ENCODE data around the gene DAB1.

The DAB1 gene

DNA sequence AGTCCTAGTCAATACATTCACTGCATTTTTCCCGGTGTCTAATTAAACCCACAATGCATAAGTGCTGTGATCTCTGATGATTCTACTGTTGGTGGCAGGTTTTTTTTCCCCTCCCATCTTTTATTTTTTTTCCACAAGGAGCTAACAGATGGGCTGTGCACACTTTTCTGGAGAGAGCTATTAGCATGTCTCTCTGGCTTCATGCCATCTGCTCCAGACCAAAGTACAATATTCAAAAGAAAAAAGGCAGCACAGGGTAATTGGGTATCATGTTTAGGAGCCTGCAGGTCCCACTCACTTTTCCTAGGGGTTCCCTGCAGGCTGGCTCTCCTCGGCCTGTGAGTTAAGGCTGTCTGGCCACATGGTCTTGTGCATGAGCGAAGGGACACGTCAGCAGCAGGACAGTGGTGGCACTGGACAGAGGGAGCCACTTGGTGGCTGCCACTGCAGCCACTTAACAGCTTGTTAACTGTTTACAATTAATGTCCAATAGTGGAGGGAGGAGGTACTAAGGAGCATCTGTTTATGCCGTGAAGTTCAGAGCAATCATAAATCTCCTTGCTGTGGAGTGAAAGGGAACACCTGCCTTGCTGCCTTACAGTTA lies 404.5 kb downstream of the DAB1 start:
- Histone ChIP-seq H3K4me3 (ENCODE audit: low read depth, low read length) (no peak overlapping the region), H3K27ac (ENCODE audit: extremely low read depth, low read depth, low read length) (no peak overlapping the region), H3K9me3 (ENCODE audit: control insufficient read depth, insufficient read depth, low read depth, low read length) (no peaks in the 10 kb centered on the region), H3K36me3 (ENCODE audit: control insufficient read depth in 2 of 2, insufficient read depth in 1 of 2, low read length in 2 of 2) (no peaks in the 10 kb centered on the region), H3K4me1 (ENCODE audit: control insufficient read depth, insufficient read depth, low read length) (no peaks in the 10 kb centered on the region)
- ChIA-PET CTCF (interaction anchor here (0.6 to 2.5 kb wide), 6 partner anchors 8 to 315 kb away, joined by 3 to 10 read pairs (median 4); no protein-coding TSS in a partner anchor), POLR2A (no interaction called here)
- TF ChIP-seq WT1 (tag by site-specific recombination; IDR thresholded peaks at IDR 0.05) (no peak), OVOL3 (tag by site-specific recombination; IDR thresholded peaks at IDR 0.05) (no peak), ZNF341 (tag by site-specific recombination; IDR thresholded peaks at IDR 0.05; ENCODE audit: low read depth) (no peak), ZNF155 (tag by site-specific recombination; IDR thresholded peaks at IDR 0.05) (no peak), ZNF433 (tag by site-specific recombination; IDR thresholded peaks at IDR 0.05; ENCODE audit: low read depth) (no peak), ZBTB48 (tag by site-specific recombination; IDR thresholded peaks at IDR 0.05) (no peak), ZNF426 (tag by site-specific recombination; IDR thresholded peaks at IDR 0.05) (no peak), ZNF558 (tag by site-specific recombination; IDR thresholded peaks at IDR 0.05) (no peak), ZNF658 (tag by site-specific recombination; IDR thresholded peaks at IDR 0.05) (no peak), ZNF48 (tag by site-specific recombination; IDR thresholded peaks at IDR 0.05) (no peak), ZBTB8A (tag by site-specific recombination; IDR thresholded peaks at IDR 0.05) (no peak)
- TF ChIP-seq, protein P1, sequence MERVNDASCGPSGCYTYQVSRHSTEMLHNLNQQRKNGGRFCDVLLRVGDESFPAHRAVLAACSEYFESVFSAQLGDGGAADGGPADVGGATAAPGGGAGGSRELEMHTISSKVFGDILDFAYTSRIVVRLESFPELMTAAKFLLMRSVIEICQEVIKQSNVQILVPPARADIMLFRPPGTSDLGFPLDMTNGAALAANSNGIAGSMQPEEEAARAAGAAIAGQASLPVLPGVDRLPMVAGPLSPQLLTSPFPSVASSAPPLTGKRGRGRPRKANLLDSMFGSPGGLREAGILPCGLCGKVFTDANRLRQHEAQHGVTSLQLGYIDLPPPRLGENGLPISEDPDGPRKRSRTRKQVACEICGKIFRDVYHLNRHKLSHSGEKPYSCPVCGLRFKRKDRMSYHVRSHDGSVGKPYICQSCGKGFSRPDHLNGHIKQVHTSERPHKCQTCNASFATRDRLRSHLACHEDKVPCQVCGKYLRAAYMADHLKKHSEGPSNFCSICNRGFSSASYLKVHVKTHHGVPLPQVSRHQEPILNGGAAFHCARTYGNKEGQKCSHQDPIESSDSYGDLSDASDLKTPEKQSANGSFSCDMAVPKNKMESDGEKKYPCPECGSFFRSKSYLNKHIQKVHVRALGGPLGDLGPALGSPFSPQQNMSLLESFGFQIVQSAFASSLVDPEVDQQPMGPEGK (tag by site-specific recombination; IDR thresholded peaks at IDR 0.05): no peak
- TF ChIP-seq, protein P2, sequence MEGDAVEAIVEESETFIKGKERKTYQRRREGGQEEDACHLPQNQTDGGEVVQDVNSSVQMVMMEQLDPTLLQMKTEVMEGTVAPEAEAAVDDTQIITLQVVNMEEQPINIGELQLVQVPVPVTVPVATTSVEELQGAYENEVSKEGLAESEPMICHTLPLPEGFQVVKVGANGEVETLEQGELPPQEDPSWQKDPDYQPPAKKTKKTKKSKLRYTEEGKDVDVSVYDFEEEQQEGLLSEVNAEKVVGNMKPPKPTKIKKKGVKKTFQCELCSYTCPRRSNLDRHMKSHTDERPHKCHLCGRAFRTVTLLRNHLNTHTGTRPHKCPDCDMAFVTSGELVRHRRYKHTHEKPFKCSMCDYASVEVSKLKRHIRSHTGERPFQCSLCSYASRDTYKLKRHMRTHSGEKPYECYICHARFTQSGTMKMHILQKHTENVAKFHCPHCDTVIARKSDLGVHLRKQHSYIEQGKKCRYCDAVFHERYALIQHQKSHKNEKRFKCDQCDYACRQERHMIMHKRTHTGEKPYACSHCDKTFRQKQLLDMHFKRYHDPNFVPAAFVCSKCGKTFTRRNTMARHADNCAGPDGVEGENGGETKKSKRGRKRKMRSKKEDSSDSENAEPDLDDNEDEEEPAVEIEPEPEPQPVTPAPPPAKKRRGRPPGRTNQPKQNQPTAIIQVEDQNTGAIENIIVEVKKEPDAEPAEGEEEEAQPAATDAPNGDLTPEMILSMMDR (tag by site-specific recombination; IDR thresholded peaks at IDR 0.05): no peak
- TF ChIP-seq, protein P3, sequence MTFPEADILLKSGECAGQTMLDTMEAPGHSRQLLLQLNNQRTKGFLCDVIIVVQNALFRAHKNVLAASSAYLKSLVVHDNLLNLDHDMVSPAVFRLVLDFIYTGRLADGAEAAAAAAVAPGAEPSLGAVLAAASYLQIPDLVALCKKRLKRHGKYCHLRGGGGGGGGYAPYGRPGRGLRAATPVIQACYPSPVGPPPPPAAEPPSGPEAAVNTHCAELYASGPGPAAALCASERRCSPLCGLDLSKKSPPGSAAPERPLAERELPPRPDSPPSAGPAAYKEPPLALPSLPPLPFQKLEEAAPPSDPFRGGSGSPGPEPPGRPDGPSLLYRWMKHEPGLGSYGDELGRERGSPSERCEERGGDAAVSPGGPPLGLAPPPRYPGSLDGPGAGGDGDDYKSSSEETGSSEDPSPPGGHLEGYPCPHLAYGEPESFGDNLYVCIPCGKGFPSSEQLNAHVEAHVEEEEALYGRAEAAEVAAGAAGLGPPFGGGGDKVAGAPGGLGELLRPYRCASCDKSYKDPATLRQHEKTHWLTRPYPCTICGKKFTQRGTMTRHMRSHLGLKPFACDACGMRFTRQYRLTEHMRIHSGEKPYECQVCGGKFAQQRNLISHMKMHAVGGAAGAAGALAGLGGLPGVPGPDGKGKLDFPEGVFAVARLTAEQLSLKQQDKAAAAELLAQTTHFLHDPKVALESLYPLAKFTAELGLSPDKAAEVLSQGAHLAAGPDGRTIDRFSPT (tag by site-specific recombination; IDR thresholded peaks at IDR 0.05): no peak
- TF ChIP-seq, protein P4, sequence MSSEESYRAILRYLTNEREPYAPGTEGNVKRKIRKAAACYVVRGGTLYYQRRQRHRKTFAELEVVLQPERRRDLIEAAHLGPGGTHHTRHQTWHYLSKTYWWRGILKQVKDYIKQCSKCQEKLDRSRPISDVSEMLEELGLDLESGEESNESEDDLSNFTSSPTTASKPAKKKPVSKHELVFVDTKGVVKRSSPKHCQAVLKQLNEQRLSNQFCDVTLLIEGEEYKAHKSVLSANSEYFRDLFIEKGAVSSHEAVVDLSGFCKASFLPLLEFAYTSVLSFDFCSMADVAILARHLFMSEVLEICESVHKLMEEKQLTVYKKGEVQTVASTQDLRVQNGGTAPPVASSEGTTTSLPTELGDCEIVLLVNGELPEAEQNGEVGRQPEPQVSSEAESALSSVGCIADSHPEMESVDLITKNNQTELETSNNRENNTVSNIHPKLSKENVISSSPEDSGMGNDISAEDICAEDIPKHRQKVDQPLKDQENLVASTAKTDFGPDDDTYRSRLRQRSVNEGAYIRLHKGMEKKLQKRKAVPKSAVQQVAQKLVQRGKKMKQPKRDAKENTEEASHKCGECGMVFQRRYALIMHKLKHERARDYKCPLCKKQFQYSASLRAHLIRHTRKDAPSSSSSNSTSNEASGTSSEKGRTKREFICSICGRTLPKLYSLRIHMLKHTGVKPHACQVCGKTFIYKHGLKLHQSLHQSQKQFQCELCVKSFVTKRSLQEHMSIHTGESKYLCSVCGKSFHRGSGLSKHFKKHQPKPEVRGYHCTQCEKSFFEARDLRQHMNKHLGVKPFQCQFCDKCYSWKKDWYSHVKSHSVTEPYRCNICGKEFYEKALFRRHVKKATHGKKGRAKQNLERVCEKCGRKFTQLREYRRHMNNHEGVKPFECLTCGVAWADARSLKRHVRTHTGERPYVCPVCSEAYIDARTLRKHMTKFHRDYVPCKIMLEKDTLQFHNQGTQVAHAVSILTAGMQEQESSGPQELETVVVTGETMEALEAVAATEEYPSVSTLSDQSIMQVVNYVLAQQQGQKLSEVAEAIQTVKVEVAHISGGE (tag by site-specific recombination; conservative IDR thresholded peaks at IDR 0.05; ENCODE audit: low read depth): no peak

DNA sequence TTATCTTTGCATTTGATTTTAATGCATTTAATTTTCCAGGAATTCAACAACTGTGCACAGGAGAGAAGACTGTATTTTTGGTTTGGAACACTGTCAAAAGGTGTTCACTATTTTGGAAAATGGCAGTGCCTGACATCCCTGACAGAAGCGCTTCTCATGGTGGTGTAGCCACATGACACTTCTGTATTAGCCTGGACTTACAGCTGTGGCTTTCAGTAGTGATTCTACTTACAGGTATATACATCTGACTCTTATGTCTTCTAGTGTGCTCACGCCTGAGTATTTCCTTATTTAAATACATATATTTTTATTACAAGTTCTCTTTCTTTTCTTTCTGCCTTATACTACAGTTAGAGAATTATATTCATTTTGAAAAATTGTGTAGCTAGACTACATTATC lies 405.7 kb downstream of the DAB1 start:
- TF ChIP-seq ZNF48 (tag by site-specific recombination; IDR thresholded peaks at IDR 0.05) (no peak), ZNF514 (tag by site-specific recombination; IDR thresholded peaks at IDR 0.05) (no peak), ZNF114 (tag by site-specific recombination; IDR thresholded peaks at IDR 0.05) (no peak), ZNF548 (tag by site-specific recombination; IDR thresholded peaks at IDR 0.05) (no peak), RBAK (tag by site-specific recombination; IDR thresholded peaks at IDR 0.05) (no peak), ZSCAN16 (tag by site-specific recombination; IDR thresholded peaks at IDR 0.05) (no peak), ZNF664 (tag by site-specific recombination; IDR thresholded peaks at IDR 0.05) (no peak), ZNF10 (tag by site-specific recombination; IDR thresholded peaks at IDR 0.05) (no peak), ZNF585B (tag by site-specific recombination; IDR thresholded peaks at IDR 0.05) (no peak)
- CTCF ChIA-PET: interaction anchor here (0.6 to 2.5 kb wide), 8 partner anchors 8 to 571 kb away, joined by 3 to 10 read pairs (median 4); no protein-coding TSS in a partner anchor
- H3K36me3 ChIP-seq (ENCODE audit: control insufficient read depth in 2 of 2, insufficient read depth in 1 of 2, low read length in 2 of 2): no peaks in the 10 kb centered on the region
- no peaks in the 10 kb centered on the region for H3K4me1 ChIP-seq (ENCODE audit: control insufficient read depth, insufficient read depth, low read length)
- no peaks in the 10 kb centered on the region for H3K9me3 ChIP-seq (ENCODE audit: control insufficient read depth, insufficient read depth, low read depth, low read length)
- POLR2A ChIA-PET: no interaction called here
- H3K27ac ChIP-seq (ENCODE audit: extremely low read depth, low read depth, low read length): no peak overlapping the region
- no peak overlapping the region for H3K4me3 ChIP-seq (ENCODE audit: low read depth, low read length)
